ENCODE measurements around the gene RPL13.

DNA sequence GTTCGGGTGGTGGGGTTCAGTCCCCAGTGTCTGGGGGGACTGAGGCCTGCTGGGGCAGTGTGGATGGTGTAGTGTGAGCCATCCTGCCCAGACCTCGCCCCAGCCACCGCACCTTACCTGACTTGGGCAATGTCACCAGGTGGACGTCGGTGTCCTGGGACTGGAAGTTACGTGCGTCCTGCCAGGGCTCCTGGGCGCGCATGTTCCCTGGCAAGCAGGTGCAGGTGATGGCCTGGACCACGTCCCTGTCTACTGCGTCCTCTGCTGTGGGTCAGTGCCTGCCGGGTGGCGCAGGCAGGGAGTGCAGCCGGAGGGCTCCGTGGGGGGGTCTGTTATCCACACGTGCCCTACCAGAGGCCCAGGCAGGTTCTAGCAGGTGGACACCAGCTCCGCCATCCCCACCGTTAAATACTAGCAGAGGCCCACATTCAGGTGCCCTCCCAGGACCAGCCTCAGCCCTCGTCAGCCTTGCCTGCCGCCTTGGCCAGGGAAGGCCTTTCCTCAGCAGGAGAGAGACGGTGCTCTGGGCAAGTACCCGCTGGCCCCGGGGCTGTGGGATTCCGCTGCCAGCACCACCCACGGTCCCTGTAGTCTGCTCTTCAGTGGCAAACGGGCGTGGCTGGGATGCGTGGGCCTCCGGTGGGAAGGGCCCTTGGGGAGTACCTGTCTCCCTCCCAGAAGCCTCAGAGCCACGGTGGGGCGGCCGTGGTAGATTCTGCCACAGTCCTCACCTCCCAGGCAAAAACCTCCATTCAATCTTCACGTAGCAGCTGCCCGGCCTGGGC lies 44.9 kb downstream of the RPL13 start:
- no peak for TF ChIP-seq POLR2AphosphoS5 (IDR thresholded peaks at IDR 0.05; ENCODE audit: low read depth, low read length)
- TF ChIP-seq, protein P1, sequence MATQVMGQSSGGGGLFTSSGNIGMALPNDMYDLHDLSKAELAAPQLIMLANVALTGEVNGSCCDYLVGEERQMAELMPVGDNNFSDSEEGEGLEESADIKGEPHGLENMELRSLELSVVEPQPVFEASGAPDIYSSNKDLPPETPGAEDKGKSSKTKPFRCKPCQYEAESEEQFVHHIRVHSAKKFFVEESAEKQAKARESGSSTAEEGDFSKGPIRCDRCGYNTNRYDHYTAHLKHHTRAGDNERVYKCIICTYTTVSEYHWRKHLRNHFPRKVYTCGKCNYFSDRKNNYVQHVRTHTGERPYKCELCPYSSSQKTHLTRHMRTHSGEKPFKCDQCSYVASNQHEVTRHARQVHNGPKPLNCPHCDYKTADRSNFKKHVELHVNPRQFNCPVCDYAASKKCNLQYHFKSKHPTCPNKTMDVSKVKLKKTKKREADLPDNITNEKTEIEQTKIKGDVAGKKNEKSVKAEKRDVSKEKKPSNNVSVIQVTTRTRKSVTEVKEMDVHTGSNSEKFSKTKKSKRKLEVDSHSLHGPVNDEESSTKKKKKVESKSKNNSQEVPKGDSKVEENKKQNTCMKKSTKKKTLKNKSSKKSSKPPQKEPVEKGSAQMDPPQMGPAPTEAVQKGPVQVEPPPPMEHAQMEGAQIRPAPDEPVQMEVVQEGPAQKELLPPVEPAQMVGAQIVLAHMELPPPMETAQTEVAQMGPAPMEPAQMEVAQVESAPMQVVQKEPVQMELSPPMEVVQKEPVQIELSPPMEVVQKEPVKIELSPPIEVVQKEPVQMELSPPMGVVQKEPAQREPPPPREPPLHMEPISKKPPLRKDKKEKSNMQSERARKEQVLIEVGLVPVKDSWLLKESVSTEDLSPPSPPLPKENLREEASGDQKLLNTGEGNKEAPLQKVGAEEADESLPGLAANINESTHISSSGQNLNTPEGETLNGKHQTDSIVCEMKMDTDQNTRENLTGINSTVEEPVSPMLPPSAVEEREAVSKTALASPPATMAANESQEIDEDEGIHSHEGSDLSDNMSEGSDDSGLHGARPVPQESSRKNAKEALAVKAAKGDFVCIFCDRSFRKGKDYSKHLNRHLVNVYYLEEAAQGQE (IDR thresholded peaks at IDR 0.05; ENCODE audit: insufficient read depth in 1 of 2, low read depth in 2 of 2, low read length in 2 of 2) = no peak

Measured in PFSK-1 (cell line).